ENCODE measurements around the gene TOR2A.

The TOR2A gene

DNA sequence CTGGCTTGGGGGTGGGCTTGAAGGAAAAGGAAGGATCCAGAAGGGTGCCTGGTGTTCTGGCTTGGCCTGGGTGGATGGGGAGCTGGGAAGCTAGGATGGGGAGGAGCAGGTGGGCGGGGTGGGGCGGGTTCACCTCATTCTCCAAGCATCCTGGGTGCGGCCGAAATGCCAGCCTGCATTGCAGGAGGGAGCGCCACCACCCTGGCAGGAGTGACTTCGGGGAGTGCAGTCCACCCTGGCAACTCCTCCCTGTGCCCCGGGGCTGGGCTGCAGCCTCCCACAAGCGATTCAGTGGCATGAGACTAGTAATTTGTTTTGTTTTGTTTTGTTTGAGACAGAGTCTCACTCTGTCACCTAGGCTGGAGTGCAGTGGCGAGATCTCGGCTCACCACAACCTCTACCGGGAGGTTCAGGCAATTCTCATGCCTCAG is 13.7 kb downstream of the TOR2A start:
- Histone ChIP-seq H3K4me2 (ENCODE audit: low read length) (no peak overlapping the region), H3K27ac (ENCODE audit: low read depth, low read length) (no peak overlapping the region), H3K79me2 (ENCODE audit: control insufficient read depth, insufficient read depth, low read length) (no peaks in the 10 kb centered on the region), H3K27me3 (ENCODE audit: insufficient read depth, low read length, poor library complexity) (no peaks in the 10 kb centered on the region), H2AK5ac (ENCODE audit: low read length) (no peak overlapping the region), H3K36me3 (ENCODE audit: control insufficient read depth, insufficient read depth, low read length) (no peaks in the 10 kb centered on the region), H3K9ac (ENCODE audit: low read length) (no peak overlapping the region), H2BK120ac (ENCODE audit: low read depth, low read length) (no peak overlapping the region), H2BK15ac (replicated peaks; ENCODE audit: low read depth) (no peak overlapping the region), H4K8ac (ENCODE audit: low read depth, low read length) (no peak overlapping the region), H2BK5ac (ENCODE audit: low read length) (no peak overlapping the region), H3K18ac (ENCODE audit: low read length) (no peak overlapping the region), H3K79me1 (ENCODE audit: low read length) (no peaks in the 10 kb centered on the region), H3K56ac (ENCODE audit: low read length) (no peak overlapping the region), H3K4me3 (ENCODE audit: low read length) (no peak overlapping the region), H3K23ac (ENCODE audit: low read length) (no peak overlapping the region), H4K5ac (ENCODE audit: low read length) (no peak overlapping the region), H3K4me1 (ENCODE audit: control insufficient read depth, low read depth, low read length) (no peaks in the 10 kb centered on the region), H3K4ac (ENCODE audit: low read depth, low read length) (no peak overlapping the region)
- no peak for DNase-seq
- WGBS (ENCODE audit: extremely low coverage, insufficient coverage, low lambda C conversion rate), result no CpG with 5 or more reads among the region's 11 CpGs

DNA sequence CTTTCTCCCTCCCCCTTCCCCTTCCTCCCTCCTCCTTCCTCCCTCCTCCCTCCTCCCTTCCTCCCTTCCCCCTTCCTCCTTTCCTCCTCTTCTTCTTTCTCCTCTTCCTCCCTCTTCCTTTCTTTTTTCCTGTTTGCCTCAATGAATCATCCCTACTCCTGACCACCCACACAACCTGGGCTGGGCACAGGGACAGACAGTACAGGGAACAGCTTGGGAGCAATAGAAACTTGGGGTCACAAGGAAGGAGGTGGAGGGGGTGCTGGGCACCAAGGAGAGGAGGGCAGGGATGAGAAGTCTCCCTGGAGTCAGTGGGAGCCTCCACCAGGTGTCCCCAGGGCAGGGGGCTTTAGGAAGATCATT is 14.2 kb downstream of the TOR2A start:
- H4K8ac ChIP-seq (ENCODE audit: low read depth, low read length), result no peak overlapping the region
- no peak overlapping the region for H3K4me2 ChIP-seq (ENCODE audit: low read length)
- no peak overlapping the region for H2AK5ac ChIP-seq (ENCODE audit: low read length)
- no peak overlapping the region for H2BK5ac ChIP-seq (ENCODE audit: low read length)
- no peak overlapping the region for H2BK120ac ChIP-seq (ENCODE audit: low read depth, low read length)
- no peak overlapping the region for H3K56ac ChIP-seq (ENCODE audit: low read length)
- no peak overlapping the region for H3K9ac ChIP-seq (ENCODE audit: low read length)
- no peak overlapping the region for H3K4me3 ChIP-seq (ENCODE audit: low read length)
- H3K79me2 ChIP-seq (ENCODE audit: control insufficient read depth, insufficient read depth, low read length), result no peaks in the 10 kb centered on the region
- DNase-seq, result no peak
- no peaks in the 10 kb centered on the region for H3K27me3 ChIP-seq (ENCODE audit: insufficient read depth, low read length, poor library complexity)
- no peak overlapping the region for H3K18ac ChIP-seq (ENCODE audit: low read length)
- H3K4me1 ChIP-seq (ENCODE audit: control insufficient read depth, low read depth, low read length), result no peaks in the 10 kb centered on the region
- H3K27ac ChIP-seq (ENCODE audit: low read depth, low read length), result no peak overlapping the region
- H3K79me1 ChIP-seq (ENCODE audit: low read length), result no peaks in the 10 kb centered on the region
- H2BK15ac ChIP-seq (replicated peaks; ENCODE audit: low read depth), result no peak overlapping the region
- H3K36me3 ChIP-seq (ENCODE audit: control insufficient read depth, insufficient read depth, low read length), result no peaks in the 10 kb centered on the region
- H4K5ac ChIP-seq (ENCODE audit: low read length), result no peak overlapping the region
- H3K23ac ChIP-seq (ENCODE audit: low read length), result no peak overlapping the region
- H3K4ac ChIP-seq (ENCODE audit: low read depth, low read length), result no peak overlapping the region

- H3K4me1 ChIP-seq (ENCODE audit: control insufficient read depth, low read depth, low read length), result no peaks in the 10 kb centered on the region
- no peak overlapping the region for H3K4ac ChIP-seq (ENCODE audit: low read depth, low read length)
- H3K18ac ChIP-seq (ENCODE audit: low read length), result no peak overlapping the region
- H3K79me2 ChIP-seq (ENCODE audit: control insufficient read depth, insufficient read depth, low read length), result no peaks in the 10 kb centered on the region
- no peak for DNase-seq
- no peak overlapping the region for H3K4me2 ChIP-seq (ENCODE audit: low read length)
- no peak overlapping the region for H2AK5ac ChIP-seq (ENCODE audit: low read length)
- H3K56ac ChIP-seq (ENCODE audit: low read length), result no peak overlapping the region
- H3K27ac ChIP-seq (ENCODE audit: low read depth, low read length), result no peak overlapping the region
- H3K79me1 ChIP-seq (ENCODE audit: low read length), result no peaks in the 10 kb centered on the region
- H3K4me3 ChIP-seq (ENCODE audit: low read length), result no peak overlapping the region
- no CpG with 5 or more reads among the region's 12 CpGs for WGBS (ENCODE audit: extremely low coverage, insufficient coverage, low lambda C conversion rate)
- no peak overlapping the region for H4K5ac ChIP-seq (ENCODE audit: low read length)
- H2BK15ac ChIP-seq (replicated peaks; ENCODE audit: low read depth), result no peak overlapping the region
- no peaks in the 10 kb centered on the region for H3K36me3 ChIP-seq (ENCODE audit: control insufficient read depth, insufficient read depth, low read length)
- H3K27me3 ChIP-seq (ENCODE audit: insufficient read depth, low read length, poor library complexity), result no peaks in the 10 kb centered on the region
- H2BK5ac ChIP-seq (ENCODE audit: low read length), result no peak overlapping the region
- H3K23ac ChIP-seq (ENCODE audit: low read length), result no peak overlapping the region
- H3K9ac ChIP-seq (ENCODE audit: low read length), result no peak overlapping the region
- no peak overlapping the region for H2BK120ac ChIP-seq (ENCODE audit: low read depth, low read length)
- no peak overlapping the region for H4K8ac ChIP-seq (ENCODE audit: low read depth, low read length)
These were observed 14.8 kb downstream of the TOR2A start for GRCh38 chr9:127720031-127720864.

- no CpG with 5 or more reads among the region's 5 CpGs for WGBS (ENCODE audit: extremely low coverage, insufficient coverage, low lambda C conversion rate)
- H4K8ac ChIP-seq (ENCODE audit: low read depth, low read length), result no peak overlapping the region
These were observed 17.3 kb downstream of the TOR2A start for GRCh38 chr9:127717766-127718165.

DNA sequence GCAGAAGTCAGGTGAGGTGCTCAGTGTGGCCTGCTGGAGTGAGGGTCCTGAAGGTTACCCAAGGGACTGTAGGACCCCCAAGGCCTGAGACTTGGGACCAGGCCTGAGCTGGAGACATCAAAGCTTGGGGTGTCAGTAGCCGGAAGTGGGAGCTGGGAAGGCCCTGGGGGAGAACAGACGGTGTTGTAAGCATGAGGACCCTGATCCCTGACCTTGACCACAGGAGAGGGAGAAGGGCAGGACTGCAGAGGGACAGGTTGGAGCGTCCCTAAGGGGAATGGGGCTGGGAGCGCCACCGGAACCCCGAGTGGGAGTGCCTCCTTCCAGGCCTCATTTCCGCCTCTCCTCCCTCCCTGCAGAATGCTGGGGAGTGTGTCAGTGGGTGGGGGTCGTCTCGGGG is 18.7 kb downstream of the TOR2A start:
- H4K8ac ChIP-seq (ENCODE audit: low read depth, low read length), result no peak overlapping the region
- no peak overlapping the region for H4K5ac ChIP-seq (ENCODE audit: low read length)
- no peak overlapping the region for H3K23ac ChIP-seq (ENCODE audit: low read length)
- WGBS (ENCODE audit: extremely low coverage, insufficient coverage, low lambda C conversion rate), result no CpG with 5 or more reads among the region's 9 CpGs
- no peak overlapping the region for H3K4ac ChIP-seq (ENCODE audit: low read depth, low read length)
- H2AK5ac ChIP-seq (ENCODE audit: low read length), result no peak overlapping the region
- H3K27me3 ChIP-seq (ENCODE audit: insufficient read depth, low read length, poor library complexity), result no peaks in the 10 kb centered on the region
- H3K36me3 ChIP-seq (ENCODE audit: control insufficient read depth, insufficient read depth, low read length), result no peaks in the 10 kb centered on the region
- no peaks in the 10 kb centered on the region for H3K79me2 ChIP-seq (ENCODE audit: control insufficient read depth, insufficient read depth, low read length)
- H3K79me1 ChIP-seq (ENCODE audit: low read length), result no peaks in the 10 kb centered on the region
- no peak overlapping the region for H3K56ac ChIP-seq (ENCODE audit: low read length)
- no peak overlapping the region for H3K18ac ChIP-seq (ENCODE audit: low read length)
- no peaks in the 10 kb centered on the region for H3K4me1 ChIP-seq (ENCODE audit: control insufficient read depth, low read depth, low read length)
- no peak overlapping the region for H3K4me3 ChIP-seq (ENCODE audit: low read length)
- H2BK5ac ChIP-seq (ENCODE audit: low read length), result no peak overlapping the region
- H3K4me2 ChIP-seq (ENCODE audit: low read length), result no peak overlapping the region
- H2BK120ac ChIP-seq (ENCODE audit: low read depth, low read length), result no peak overlapping the region
- H2BK15ac ChIP-seq (replicated peaks; ENCODE audit: low read depth), result no peak overlapping the region
- no peak overlapping the region for H3K9ac ChIP-seq (ENCODE audit: low read length)
- no peak for DNase-seq
- no peak overlapping the region for H3K27ac ChIP-seq (ENCODE audit: low read depth, low read length)

More at GRCh38 chr9:127717766-127718165, 17.3 kb downstream of the TOR2A start:
- Histone ChIP-seq H3K4me1 (ENCODE audit: control insufficient read depth, low read depth, low read length) (no peaks in the 10 kb centered on the region), H2BK120ac (ENCODE audit: low read depth, low read length) (no peak overlapping the region), H3K4me3 (ENCODE audit: low read length) (no peak overlapping the region), H3K18ac (ENCODE audit: low read length) (no peak overlapping the region), H2BK5ac (ENCODE audit: low read length) (no peak overlapping the region), H3K9ac (ENCODE audit: low read length) (no peak overlapping the region), H2AK5ac (ENCODE audit: low read length) (no peak overlapping the region), H3K4ac (ENCODE audit: low read depth, low read length) (no peak overlapping the region), H4K5ac (ENCODE audit: low read length) (no peak overlapping the region), H3K27me3 (ENCODE audit: insufficient read depth, low read length, poor library complexity) (no peaks in the 10 kb centered on the region), H2BK15ac (replicated peaks; ENCODE audit: low read depth) (no peak overlapping the region), H3K79me2 (ENCODE audit: control insufficient read depth, insufficient read depth, low read length) (no peaks in the 10 kb centered on the region), H3K79me1 (ENCODE audit: low read length) (no peaks in the 10 kb centered on the region), H3K27ac (ENCODE audit: low read depth, low read length) (no peak overlapping the region), H3K36me3 (ENCODE audit: control insufficient read depth, insufficient read depth, low read length) (no peaks in the 10 kb centered on the region), H3K56ac (ENCODE audit: low read length) (no peak overlapping the region), H3K4me2 (ENCODE audit: low read length) (no peak overlapping the region), H3K23ac (ENCODE audit: low read length) (no peak overlapping the region)
- DNase-seq, result no peak
